HL-60 (cell line): ENCODE data around the gene HEATR9.

ENCODE experiments used
- CTCF ChIP-seq: IDR thresholded peaks from one replicate; pipeline ENCODE4 v1.5.1; 2011; ENCODE audit warnings: low read length, control low read depth, inconsistent platforms; ENCODE audit not compliant: insufficient read depth
- GABPA ChIP-seq: IDR thresholded peaks from 2 replicates; pipeline ENCODE4 v1.6.1; 2012; ENCODE audit warnings: low read depth
- POLR2AphosphoS5 ChIP-seq: IDR thresholded peaks from 2 replicates; pipeline ENCODE4 v1.6.1; 2012; ENCODE audit warnings: low read depth
- SPI1 ChIP-seq: IDR thresholded peaks from 2 replicates; pipeline ENCODE4 v1.6.1; 2012; ENCODE audit warnings: low read depth, mild to moderate bottlenecking, borderline replicate concordance
- TF ChIP-seq, protein P1 (sequence below): IDR thresholded peaks from 2 replicates; pipeline ENCODE4 v1.6.1; 2012; ENCODE audit warnings: low read depth; ENCODE audit not compliant: insufficient replicate concordance

- no peak for TF ChIP-seq CTCF
- no peak for TF ChIP-seq GABPA
- TF ChIP-seq, protein P1, sequence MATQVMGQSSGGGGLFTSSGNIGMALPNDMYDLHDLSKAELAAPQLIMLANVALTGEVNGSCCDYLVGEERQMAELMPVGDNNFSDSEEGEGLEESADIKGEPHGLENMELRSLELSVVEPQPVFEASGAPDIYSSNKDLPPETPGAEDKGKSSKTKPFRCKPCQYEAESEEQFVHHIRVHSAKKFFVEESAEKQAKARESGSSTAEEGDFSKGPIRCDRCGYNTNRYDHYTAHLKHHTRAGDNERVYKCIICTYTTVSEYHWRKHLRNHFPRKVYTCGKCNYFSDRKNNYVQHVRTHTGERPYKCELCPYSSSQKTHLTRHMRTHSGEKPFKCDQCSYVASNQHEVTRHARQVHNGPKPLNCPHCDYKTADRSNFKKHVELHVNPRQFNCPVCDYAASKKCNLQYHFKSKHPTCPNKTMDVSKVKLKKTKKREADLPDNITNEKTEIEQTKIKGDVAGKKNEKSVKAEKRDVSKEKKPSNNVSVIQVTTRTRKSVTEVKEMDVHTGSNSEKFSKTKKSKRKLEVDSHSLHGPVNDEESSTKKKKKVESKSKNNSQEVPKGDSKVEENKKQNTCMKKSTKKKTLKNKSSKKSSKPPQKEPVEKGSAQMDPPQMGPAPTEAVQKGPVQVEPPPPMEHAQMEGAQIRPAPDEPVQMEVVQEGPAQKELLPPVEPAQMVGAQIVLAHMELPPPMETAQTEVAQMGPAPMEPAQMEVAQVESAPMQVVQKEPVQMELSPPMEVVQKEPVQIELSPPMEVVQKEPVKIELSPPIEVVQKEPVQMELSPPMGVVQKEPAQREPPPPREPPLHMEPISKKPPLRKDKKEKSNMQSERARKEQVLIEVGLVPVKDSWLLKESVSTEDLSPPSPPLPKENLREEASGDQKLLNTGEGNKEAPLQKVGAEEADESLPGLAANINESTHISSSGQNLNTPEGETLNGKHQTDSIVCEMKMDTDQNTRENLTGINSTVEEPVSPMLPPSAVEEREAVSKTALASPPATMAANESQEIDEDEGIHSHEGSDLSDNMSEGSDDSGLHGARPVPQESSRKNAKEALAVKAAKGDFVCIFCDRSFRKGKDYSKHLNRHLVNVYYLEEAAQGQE: no peak
- TF ChIP-seq POLR2AphosphoS5: no peak
- TF ChIP-seq SPI1: no peak
These were observed 47.4 kb downstream of the HEATR9 start for GRCh38 chr17:35821308-35821707.
